Right hindlimb (tissue), 1 donor: ENCODE measurements around the gene IFT80.
"Not testable (repeated sequence)": the region's sequence is repeated elsewhere in the genome, so short reads cannot be mapped to it uniquely, and the experiment has no call there.

ENCODE experiments used
- DNase-seq: peaks from one replicate; pipeline ENCODE4 v3.0.0-alpha.2; 2018

The IFT80 gene

DNA sequence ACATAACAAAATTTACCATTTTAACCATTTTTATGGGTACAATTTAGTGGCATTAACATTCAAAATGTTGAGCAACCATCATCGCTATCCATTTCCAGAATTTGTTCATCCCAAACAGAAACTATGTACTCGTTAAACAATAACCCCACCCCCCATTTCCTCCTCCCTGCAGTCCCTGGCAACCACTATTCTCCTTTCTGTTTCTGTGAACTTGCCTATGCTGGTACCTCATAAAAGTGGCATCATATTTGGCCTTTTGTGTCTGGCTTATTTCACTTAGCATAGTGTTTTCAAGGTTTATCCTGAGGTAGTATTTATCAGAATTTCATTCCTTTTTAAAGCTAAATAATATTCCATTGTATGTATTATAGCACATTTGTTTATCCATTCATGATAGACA is 141.4 kb downstream of the IFT80 start:
- DNase-seq: no peak

DNA sequence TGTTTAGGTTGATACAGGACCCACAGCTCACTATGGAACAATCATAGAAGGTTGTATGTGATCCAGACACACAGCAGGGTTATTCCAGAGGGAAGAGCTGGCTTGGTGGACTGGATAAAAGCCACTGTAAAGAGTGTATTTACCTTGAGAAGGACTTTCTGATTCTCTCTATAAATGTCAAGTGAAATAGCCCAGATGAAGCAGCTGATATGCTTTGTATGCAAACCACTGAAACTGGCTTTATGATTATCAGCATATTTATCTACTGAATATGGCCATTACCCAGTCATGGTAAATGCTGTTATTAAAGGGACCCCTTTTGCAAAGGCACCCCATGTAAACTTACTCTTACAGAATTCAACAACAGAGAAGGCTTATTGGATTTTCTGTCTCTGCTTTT is 145.7 kb downstream of the IFT80 start:
- no peak for DNase-seq

DNA sequence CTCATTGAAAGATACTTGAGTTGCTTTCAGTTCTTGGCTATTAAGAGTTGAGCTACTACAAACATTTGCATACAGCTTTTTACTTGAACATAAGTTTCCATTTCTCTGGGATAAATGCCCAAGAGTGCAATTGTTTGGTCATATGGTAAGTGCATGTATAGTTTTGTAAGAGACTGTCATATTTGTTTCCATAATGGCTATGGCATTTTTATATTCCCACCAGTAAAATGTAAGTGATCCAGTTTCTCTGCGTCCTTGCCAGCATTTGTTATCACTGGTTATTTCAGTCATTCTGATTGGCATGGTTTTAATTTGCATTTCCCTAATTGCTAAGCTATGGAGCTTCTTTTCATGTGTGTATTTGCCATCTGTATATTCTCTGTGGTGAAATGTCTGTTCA is 151.3 kb downstream of the IFT80 start:
- no peak for DNase-seq

DNA sequence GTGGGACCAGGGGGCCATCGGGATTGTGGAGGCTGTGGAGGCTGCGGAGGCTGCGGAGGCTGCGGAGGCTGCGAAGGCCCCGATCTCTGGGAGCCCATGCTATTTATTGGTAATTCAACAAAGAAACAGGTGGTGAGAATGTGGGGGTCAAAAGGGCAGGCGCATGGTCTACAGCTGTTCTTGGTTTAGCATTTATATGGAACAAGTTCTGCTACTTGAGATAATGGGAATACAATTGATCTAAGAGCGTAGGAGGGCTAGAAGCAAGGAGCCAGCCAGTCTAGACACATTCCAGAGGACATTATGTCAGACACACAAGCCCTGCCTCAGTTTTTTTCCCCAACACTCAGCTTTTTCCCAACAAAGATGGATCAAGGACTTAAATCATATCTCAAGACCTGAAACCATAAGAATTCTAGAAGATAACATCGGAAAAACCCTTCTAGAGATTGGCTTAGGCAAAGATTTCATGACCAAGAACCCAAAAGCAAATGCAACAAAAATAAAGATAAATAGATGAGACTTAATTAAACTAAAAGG is 153.7 kb downstream of the IFT80 start:
- no peak for DNase-seq

DNA sequence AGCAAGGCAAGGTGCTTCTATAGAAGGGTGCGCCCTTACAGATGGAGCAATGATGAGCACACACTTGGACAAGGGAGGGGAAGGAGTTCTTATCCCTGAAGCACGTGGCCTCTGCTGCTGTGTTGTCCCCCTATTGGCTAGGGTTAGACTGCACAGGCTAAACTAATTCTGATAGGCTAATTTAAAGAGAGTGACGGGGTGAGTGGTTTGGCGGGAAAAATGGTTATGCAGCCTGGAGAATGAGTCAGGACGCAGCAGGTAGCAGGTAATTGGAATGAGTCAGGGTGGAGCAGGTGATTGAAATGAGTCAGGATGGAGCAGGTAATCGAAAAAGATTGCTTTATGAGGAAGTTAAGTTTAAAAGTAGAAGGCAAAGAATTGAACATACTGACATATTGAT is 158.3 kb downstream of the IFT80 start:
- not testable (repeated sequence) for DNase-seq

DNA sequence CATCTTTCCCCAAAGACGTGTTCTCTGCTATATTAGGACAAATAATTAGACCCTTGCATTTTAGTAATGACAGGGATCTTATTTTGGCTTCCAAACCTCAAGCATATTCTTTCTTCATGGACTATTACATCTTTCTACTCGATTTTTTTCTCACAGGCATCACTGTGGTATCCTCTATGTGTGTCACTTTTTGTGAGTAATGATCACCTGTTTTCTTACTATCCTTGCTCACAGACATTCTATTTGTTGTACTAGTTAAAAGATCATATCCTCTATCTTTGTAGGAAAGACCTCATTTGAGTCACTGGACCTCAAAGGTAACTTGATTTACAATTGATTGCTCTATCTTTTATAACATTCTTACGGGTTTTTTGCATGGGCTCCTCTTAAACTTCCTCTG is 167.0 kb downstream of the IFT80 start:
- no peak for DNase-seq

DNA sequence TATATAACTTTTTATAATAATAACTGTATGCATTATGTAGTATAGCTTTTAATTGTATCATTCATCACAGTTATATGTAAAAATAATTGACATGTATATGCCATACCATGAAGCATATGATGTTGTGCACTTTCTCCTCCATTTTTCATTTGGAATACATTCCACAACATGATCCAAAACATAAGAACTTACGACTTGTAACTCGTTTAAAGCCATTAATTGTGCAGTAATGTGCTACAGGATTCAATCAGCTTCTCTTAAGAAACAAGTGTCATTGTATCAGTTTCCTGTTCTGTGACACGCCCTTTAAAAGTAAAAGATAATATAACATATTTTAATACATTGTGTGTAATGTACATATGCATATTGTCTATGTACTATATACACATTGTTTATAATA is 171.6 kb downstream of the IFT80 start:
- no peak for DNase-seq

DNA sequence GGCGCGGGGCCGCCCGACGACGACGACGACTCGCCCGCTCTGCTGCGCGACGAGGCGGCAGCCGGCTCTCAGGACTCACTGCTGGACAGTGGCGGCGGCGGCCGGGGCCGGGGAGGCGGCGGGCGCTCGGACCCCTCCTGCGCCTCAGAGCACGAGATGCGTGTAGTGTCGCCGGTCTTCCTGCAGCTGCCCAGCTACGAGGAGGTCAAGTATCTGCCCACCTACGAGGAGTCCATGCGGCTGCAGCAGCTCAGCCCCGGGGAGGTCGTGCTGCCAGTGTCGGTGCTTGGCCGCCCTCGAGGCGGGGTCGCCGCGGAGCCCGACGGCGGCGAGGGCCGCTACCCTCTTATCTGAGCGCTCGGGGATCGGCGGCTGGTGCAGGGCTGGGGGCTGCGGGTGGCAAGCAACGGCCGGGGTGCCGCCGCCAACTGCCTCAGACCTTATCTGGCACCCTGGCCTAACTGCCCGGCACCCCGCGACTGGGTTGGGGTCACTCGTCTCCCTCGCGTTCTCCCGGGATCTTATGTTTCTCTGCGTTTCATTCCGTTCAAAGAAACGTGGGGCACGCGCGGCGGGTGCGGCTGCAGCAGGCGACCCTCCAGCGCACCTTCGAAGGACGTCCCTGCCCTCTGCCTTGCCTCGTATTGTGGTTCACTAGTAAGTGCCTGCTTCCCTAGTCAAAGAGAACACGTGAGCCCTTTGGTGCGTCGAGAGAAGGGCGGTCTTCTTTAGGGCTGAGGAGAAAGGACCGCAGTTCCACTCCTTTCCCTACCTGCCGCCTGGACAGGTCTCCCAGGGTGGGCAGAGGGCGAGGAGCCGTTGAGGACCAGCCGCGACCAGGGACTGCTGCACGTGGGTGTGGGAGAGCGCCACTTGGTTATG is 172.8 kb downstream of the IFT80 start:
- DNase-seq: peak; percentile 40

DNA sequence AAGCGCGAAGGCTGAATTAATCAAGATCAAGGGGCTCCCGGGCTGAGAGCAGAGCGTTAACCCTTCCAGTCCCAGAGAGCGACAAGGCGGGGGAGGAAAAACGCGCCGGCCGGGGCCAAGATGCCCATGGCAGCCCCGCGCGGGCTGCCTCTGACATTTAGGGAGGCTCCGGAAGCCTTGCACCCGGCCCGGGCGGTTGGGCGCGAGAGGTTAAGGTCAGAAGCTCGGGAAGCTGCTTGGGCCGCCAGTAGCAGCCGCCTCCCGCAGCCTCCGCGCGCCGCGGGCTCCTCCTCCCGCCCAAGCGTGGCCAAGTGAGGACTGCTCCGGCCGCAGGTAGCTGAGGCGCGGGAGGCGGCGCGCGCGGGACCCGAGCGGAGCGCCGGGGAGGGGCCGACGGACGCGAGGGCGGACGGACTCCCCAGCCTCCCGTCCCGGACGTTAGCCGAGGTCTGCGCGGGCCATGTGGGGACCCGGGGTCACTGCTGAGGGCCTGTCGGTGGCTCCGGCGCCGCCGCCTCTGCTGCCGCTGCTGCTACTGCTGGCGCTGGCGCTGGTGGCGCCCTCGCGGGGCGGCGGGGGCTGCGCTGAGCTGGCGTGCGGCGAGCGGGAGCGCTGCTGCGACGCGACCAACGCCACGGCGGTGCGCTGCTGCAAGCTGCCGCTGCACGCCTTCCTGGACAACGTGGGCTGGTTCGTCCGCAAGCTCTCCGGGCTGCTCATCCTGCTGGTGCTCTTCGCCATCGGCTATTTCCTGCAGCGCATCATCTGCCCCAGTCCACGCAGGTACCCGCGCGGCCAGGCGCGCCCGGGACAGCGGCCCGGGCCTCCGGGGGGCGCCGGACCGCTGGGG is 173.6 kb downstream of the IFT80 start, which contains the start of gene C3orf80:
Gene C3orf80, plus strand, starts transcription at position 247 of the 850 bp plus-strand sequence. Its CDS starts 214 bp downstream, at position 461.
- DNase-seq: peak; percentile 59

DNA sequence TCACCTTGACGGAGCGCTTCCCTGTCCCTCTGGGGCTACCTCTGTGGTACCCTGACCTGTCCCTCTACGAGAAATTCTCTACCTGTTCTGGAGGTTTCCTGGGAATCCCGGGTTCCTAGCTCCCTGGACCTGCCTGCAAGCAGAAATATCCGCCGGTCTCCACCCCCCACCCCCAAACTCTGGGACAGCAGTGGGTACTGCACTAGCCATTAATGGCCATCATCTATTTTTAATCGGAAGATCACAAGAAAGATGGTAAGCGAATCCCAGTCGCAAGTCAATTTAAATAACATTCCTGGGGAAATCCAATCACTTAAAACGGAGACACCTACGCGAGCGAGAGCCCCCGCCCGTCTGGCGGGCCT is 174.2 kb downstream of the IFT80 start:
- DNase-seq: no peak

DNA sequence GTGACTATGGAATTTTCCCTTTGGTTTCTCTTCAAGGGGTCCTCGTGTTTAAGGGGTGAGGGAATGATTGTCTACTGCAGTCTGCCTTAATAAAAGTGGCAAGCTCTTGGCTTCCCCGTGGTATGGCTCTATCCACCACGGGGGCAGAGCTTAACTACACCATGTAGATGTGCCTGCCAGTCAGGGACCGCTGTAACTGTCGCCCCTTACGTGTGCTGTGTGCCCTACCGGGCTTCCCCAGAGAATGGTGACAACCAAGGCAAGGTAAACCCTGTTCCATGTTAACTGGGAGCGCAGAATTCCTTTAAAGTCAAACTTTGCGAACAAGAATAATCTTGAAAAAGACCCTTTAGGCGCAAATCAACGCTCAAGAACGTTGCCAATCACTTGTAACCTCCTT is 174.8 kb downstream of the IFT80 start:
- no peak for DNase-seq

DNA sequence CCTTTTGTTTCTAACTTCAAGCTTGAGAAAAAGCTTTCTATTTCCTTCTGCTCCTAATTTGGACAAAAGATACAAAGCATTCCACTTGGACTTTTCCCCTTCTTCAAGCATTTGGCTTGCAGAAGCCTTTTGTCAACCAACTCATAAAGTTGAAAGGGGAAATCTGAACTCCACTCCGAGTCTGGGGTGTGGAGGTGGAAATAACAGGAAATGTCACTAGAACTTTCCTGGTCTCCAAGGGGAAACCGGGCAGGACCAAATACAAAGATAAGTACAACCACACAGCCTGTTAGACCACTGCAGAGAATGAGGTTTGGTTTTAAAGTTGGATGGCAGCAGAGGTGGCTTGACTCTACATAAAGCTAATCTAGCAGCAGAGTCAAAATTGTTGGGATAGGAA is 178.0 kb downstream of the IFT80 start:
- DNase-seq: no peak

DNA sequence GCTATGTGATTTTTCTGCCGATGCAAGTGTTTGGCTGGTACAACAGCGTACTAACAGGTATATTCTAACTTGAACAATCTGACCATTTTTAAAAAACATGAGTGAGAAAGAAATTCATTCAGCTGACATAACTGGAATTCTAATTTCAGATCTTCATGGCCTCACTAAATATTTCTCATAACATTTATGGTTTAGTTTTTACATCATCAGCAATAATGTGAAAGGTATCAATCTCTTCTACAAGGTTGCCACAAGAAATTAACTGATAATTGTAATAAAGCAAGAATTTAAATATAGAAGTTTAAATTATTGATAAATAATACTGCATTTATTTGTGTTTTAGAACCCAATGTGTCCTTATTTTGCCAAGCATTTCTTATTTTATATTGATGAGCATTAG is 179.0 kb downstream of the IFT80 start:
- DNase-seq: no peak

DNA sequence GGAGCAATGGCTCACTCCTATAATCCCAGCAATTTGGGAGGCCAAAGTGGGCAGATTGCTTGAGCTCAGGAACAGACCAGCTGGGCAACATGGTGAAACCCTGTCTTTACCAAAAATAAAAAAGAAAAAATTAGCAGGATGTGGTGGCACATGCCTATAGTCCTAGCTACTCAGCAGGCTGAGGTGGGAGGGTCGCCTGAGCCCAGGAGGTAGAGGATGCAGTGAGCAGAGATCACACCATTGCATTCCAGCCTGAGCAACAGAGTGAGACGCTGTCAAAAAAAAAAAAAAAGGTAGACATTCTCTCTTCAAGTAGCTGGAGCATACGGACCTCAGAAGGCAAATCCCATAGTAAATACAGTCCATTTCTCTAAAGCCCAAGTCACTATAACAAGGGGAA is 180.9 kb downstream of the IFT80 start:
- no peak for DNase-seq

DNA sequence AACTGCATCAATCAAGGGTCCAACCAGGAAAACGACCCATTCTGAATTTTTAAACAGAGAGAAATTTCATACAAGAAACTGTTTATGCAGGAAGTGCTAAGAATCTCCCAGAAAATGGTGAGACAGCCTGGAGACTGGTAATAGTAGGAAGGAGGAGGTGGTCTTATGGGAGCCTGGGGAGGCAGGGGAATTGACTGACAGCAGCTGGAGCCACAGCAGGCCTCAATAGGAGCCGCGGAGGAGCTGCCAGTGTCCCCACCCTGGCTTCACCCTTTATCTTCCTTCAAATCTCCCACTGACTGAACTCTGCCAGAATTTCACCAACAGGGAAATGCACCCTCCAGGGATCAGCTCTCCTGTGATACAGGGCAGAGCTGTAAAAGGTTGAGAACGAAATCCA is 181.3 kb downstream of the IFT80 start:
- DNase-seq: no peak

DNA sequence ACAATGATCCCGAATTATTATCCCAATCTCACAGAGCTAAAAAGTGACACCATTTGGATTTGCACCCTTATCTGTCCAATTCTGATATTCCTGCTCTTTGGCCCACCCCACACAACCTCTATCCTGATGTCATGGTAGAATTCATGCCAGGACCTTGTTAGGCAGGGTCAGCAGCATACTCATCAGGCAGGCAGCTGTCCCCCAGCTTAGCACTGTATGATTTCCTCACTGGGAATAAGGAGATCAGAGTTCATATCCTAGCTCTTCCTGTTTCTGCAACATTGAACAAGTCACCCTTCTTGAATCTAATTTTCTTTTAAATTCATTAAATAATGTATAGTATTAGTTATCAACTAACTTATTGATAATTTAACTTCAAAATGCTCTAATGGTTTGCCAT is 185.8 kb downstream of the IFT80 start:
- no peak for DNase-seq

DNA sequence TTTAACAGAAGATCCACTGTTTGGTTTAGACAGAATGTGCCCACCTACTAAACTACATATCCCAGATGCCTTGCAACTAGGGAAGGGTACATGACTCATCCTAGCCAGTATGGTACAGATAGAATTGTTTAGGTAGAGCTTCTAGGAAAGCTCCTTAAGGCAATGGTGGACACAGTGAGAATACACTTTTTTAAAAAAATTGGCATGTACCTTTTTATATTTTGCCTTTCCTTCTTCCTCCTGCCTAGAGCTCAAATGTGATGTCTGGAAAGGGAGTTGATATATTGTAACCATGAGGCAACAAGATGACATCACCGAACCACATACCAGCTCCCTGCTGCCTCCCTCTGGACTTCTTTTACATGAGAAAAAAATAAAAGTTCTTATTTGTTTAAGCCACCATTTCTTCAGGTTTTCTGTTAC is 188.2 kb downstream of the IFT80 start:
- DNase-seq: no peak

DNA sequence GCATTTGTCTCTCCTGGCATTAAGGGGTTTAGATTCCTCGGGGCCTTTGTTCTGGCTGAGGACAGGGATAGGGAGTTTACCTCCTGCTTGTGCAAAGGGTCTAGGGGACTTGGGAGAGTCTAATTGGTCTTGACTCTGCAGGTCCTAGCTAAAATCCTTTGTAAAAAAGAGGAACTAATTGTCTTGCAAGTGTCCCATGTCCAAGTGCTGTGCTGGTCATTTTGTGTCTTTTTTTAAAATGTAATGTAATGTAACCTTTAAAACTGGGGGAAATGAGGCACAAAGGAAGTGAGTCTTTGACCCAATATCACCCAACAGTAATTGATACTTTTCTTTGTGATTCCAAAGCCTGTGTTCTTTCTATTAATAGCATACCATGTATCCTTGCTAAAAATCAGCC is 188.7 kb downstream of the IFT80 start:
- DNase-seq: no peak
